ENCODE results near the gene DIP2C. TPM values are rescaled to one million over a fixed set of nuclear protein-coding genes. Genes with fewer than 3 reads are reported as not detected.

The DIP2C gene
- polyA plus RNA-seq, 1 of the 3 experiments (the other 2 are of a cell fraction): 8.7 TPM

GRCh38 chr10:642186-642890, 47.1 kb downstream of the DIP2C start (continued):
- TF ChIP-seq POLR2AphosphoS5 (IDR thresholded peaks at IDR 0.05; ENCODE audit: low read depth, low read length) (no peak), SMC3 (IDR thresholded peaks at IDR 0.05; ENCODE audit: low read depth, low read length) (no peak), IRF3 (IDR thresholded peaks at IDR 0.05; ENCODE audit: low read depth, low read length) (no peak), RFX5 (IDR thresholded peaks at IDR 0.05; ENCODE audit: low read length) (no peak), TEAD4 (IDR thresholded peaks at IDR 0.05; ENCODE audit: borderline replicate concordance, insufficient read depth) (no peak), EP300 (IDR thresholded peaks at IDR 0.05; ENCODE audit: borderline replicate concordance in 1 of 2, low read depth in 1 of 2, low read length in 1 of 2) (no peak)

GRCh38 chr10:641149-642010, 48.1 kb downstream of the DIP2C start:
- Histone ChIP-seq H4K20me1 (ENCODE audit: insufficient read depth) (peaks cover 78% of the 10 kb centered on the region), H2AFZ (ENCODE audit: low read depth) (no peak overlapping the region), H3K9me2 (no peaks in the 10 kb centered on the region), H3K4me1 (ENCODE audit: control insufficient read depth in 1 of 2, insufficient read depth in 2 of 2, low read depth in 1 of 2, low read length in 1 of 2) (peaks cover 0 to 3% of the 10 kb centered on the region in 2 experiments; a peak in 1 of 4 replicates), H3K79me2 (ENCODE audit: insufficient read depth) (peaks cover 83% of the 10 kb centered on the region), H3K4me2 (no peak overlapping the region), H3K27me3 (ENCODE audit: insufficient read depth) (no peaks in the 10 kb centered on the region), H3F3A (replicated peaks; ENCODE audit: insufficient read depth) (no peaks in the 10 kb centered on the region), H3K27ac (ENCODE audit: low read depth in 2 of 2, low read length in 1 of 2) (no peak overlapping the region), H3K4me3 (ENCODE audit: low read depth in 2 of 2, low read length in 1 of 2) (no peak overlapping the region), H3K9me3 (no peaks in the 10 kb centered on the region), H3K9ac (no peak overlapping the region), H3K36me3 (replicated peaks in 1 of 2; ENCODE audit: control insufficient read depth in 1 of 2, insufficient read depth in 2 of 2, low read length in 1 of 2) (peaks cover 0 to 4% of the 10 kb centered on the region in 2 experiments)
- no peak for DNase-seq
- ChIA-PET POLR2A (no interaction called here), CTCF (interaction anchor here (0.9 kb wide), 1 partner anchor 29 kb away, joined by 3 read pairs; no protein-coding TSS in a partner anchor)
- no peak for TF ChIP-seq RCOR1 (IDR thresholded peaks at IDR 0.05; ENCODE audit: low read length)
- no peak for TF ChIP-seq SIN3A (IDR thresholded peaks at IDR 0.05; ENCODE audit: borderline replicate concordance, low read depth, low read length)
- no peak for TF ChIP-seq GATA2 (CRISPR knock-in tag; IDR thresholded peaks at IDR 0.05)
- no peak for TF ChIP-seq TCF12 (IDR thresholded peaks at IDR 0.05)
- no peak for TF ChIP-seq SMC3 (IDR thresholded peaks at IDR 0.05; ENCODE audit: low read depth, low read length)
- TF ChIP-seq PBX3 (IDR thresholded peaks at IDR 0.05): no peak
- TF ChIP-seq TEAD4 (IDR thresholded peaks at IDR 0.05; ENCODE audit: borderline replicate concordance, insufficient read depth): no peak
- no peak for TF ChIP-seq FOSL2 (IDR thresholded peaks at IDR 0.05; ENCODE audit: borderline replicate concordance, low read depth)
- TF ChIP-seq MXI1 (IDR thresholded peaks at IDR 0.05; ENCODE audit: low read depth, low read length): no peak
- TF ChIP-seq FOXM1 (IDR thresholded peaks at IDR 0.05; ENCODE audit: low read depth): no peak
- TF ChIP-seq NRF1 (IDR thresholded peaks at IDR 0.05; ENCODE audit: low read depth, low read length): no peak
- no peak for TF ChIP-seq USF1 (IDR thresholded peaks at IDR 0.05; ENCODE audit: borderline replicate concordance, low read depth)
- TF ChIP-seq TAF1 (IDR thresholded peaks at IDR 0.05; ENCODE audit: borderline replicate concordance, low read depth, low read length): no peak
- TF ChIP-seq GABPA (IDR thresholded peaks at IDR 0.05; ENCODE audit: low read depth): no peak
- no peak for TF ChIP-seq FOXJ3 (CRISPR knock-in tag; IDR thresholded peaks at IDR 0.05)
- 88% methylated on average over 19 of the region's 21 CpGs for WGBS (ENCODE audit: low lambda C conversion rate)
